ENCODE measurements around the gene TRPM6.

The TRPM6 gene

DNA sequence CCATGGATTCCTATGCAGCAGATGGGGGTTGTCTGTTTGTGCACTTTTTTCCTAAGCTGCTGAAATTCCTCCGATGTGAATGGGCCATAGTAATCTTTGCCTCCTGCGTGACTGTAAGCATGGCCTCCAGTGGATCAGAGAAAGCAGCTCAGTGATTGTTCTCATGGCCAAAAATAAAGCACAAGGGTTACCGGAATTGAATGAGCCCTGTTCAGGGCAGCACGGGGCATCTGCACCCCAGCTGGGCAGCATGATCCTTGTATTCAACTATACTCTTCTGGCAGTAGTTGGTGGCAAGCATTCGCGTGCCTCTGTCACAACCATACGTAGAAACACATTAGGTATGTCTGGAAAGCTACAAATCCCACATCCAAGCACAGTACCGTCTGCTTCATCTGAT lies 196.7 kb downstream of the TRPM6 start:
- no peak for DNase-seq

DNA sequence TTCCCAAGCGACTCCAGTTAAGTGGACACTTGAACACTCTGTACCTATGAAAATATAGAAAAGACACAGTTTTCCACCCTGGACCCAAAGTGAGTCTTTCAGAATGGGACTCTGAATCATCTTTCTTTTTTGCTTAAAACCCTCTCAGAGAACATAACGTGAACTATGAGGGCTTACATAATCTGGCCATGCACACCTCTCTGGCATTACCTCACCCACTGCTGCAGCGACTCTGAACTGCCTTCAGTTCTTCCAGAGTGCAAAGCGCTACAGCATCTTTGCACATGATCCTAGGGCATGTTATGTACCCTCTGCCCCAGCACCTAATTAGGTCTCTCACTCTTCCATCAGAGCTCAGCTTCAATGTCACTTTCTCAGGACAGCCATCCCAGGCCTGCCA lies 204.4 kb downstream of the TRPM6 start:
- no peak for DNase-seq

GRCh38 chr9:74681906-74682305 lies 205.8 kb downstream of the TRPM6 start:
- DNase-seq: no peak

DNA sequence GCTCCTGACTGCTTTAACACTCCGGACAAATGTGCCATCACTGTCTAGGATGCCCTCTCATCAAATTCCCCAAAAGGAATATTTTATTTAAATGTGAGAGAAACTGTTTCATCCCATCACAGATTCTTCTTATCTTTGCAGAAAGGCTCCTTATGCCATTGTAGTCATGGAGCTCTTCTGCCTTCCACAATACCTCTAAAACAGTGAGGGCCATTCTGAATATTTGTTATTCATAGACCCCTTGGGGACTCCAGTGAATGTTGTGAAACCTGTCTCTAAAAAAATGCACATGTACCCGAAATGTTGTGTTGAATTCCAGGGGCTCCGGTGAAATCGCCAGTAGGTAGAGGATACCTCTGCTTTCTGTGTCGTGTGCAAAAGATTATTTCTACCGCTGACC lies 213.6 kb downstream of the TRPM6 start:
- no peak for DNase-seq

Measured in NCI-H1417 treated with DMSO at 0.1 percent for 48 hours (cell line).